Suprapubic skin (tissue), 4 donors: Measurements from ENCODE around the gene GMDS. TPM values are rescaled to one million over a fixed set of nuclear protein-coding genes. Genes with fewer than 3 reads are reported as not detected.

Source experiments
- DNase-seq, 2 donors: peaks; one replicate each; pipeline ENCODE4 v3.0.0-alpha.2; 2019; ENCODE audit warnings: low spot score in 2 of 2
- H3K27ac ChIP-seq: fragments of 200-600 bp; sonication (generic); one replicate; pipeline ENCODE4 v1.5.1; 2019
- H3K27me3 ChIP-seq: fragments of 200-600 bp; sonication (generic); one replicate; pipeline ENCODE4 v1.5.1; 2019
- H3K36me3 ChIP-seq: fragments of 200-600 bp; sonication (generic); one replicate; pipeline ENCODE4 v1.5.1; 2019
- H3K4me1 ChIP-seq: fragments of 200-600 bp; sonication (generic); one replicate; pipeline ENCODE4 v1.5.1; 2019
- H3K4me3 ChIP-seq: fragments of 200-600 bp; sonication (generic); one replicate; pipeline ENCODE4 v1.5.1; 2019; ENCODE audit warnings: mild to moderate bottlenecking
- H3K9me3 ChIP-seq: fragments of 200-600 bp; sonication (generic); one replicate; pipeline ENCODE4 v1.5.1; 2019
- CTCF ChIP-seq, 2 donors: fragments of 200-600 bp in 1 of 2; fragments of 450-650 bp in 1 of 2; sonication (generic) in 1 of 2; IDR thresholded peaks; one replicate each; pipeline ENCODE4 v1.5.1; 2016 to 2019; ENCODE audit warnings: antibody characterized with exemption in 2 of 2, mild to moderate bottlenecking in 1 of 2, moderate library complexity in 1 of 2
- EP300 ChIP-seq: sonication (generic); formaldehyde crosslinking; IDR thresholded peaks from one replicate; pipeline ENCODE4 v1.6.1; 2017; ENCODE audit warnings: antibody characterized with exemption
- POLR2A ChIP-seq, 2 donors: fragments of 450-650 bp; IDR thresholded peaks; one replicate each; pipeline ENCODE4 v1.6.1; 2017; ENCODE audit warnings: antibody characterized with exemption in 2 of 2, mild to moderate bottlenecking in 2 of 2, moderate library complexity in 2 of 2
- POLR2AphosphoS5 ChIP-seq, 3 donors: sonication (generic); formaldehyde crosslinking; IDR thresholded peaks; one replicate each; pipeline ENCODE4 v1.6.1; 2017; ENCODE audit warnings: antibody characterized with exemption in 3 of 3
- WGBS: methylation state at CpG from one replicate; pipeline ENCODE4 v1.1.5; 2018; 5-methylcytosine and 5-hydroxymethylcytosine counted together
- total RNA-seq, 4 donors: library from RNA; depleted of rRNA; stranded (reverse); fragments of >200 nt; gene quantifications; one replicate each; pipeline ENCODE4 v1.1.0, GENCODE V29; 2016

GMDS gene
- total RNA-seq, 4 donors from 2014 or later: 11.7 to 19.3 (median 13.2) TPM

GRCh38 chr6:2140438-2141128 lies 104.8 kb downstream of the GMDS start:
- 83% methylated on average over 6 of the region's 6 CpGs for WGBS
- DNase-seq: no peak
- Histone ChIP-seq H3K9me3 (no peaks in the 10 kb centered on the region), H3K4me1 (peaks cover 3% of the 10 kb centered on the region), H3K4me3 (no peak overlapping the region), H3K36me3 (no peaks in the 10 kb centered on the region), H3K27ac (no peak overlapping the region), H3K27me3 (no peaks in the 10 kb centered on the region)
- TF ChIP-seq CTCF (IDR thresholded peaks at IDR 0.05) (no peak), POLR2AphosphoS5 (IDR thresholded peaks at IDR 0.05) (no peak), POLR2A (IDR thresholded peaks at IDR 0.05) (no peak), EP300 (no peak)

- no peak overlapping the region for H3K4me3 ChIP-seq
- TF ChIP-seq EP300 (no peak), CTCF (IDR thresholded peaks at IDR 0.05) (no peak), POLR2A (IDR thresholded peaks at IDR 0.05) (no peak), POLR2AphosphoS5 (IDR thresholded peaks at IDR 0.05) (no peak)
- H3K9me3 ChIP-seq: no peaks in the 10 kb centered on the region
- H3K27ac ChIP-seq: no peak overlapping the region
- 94% methylated on average over 2 of the region's 2 CpGs for WGBS
- H3K4me1 ChIP-seq: peaks cover 19% of the 10 kb centered on the region
- no peaks in the 10 kb centered on the region for H3K27me3 ChIP-seq
- no peaks in the 10 kb centered on the region for H3K36me3 ChIP-seq
- DNase-seq: no peak
Measured at GRCh38 chr6:2135401-2135800, 110.0 kb downstream of the GMDS start.

GRCh38 chr6:2134554-2134953 lies 110.9 kb downstream of the GMDS start:
- Histone ChIP-seq H3K27ac (no peak overlapping the region), H3K36me3 (no peaks in the 10 kb centered on the region), H3K9me3 (no peaks in the 10 kb centered on the region), H3K4me1 (peaks cover 19% of the 10 kb centered on the region), H3K27me3 (no peaks in the 10 kb centered on the region), H3K4me3 (no peak overlapping the region)
- no peak for DNase-seq
- no peak for TF ChIP-seq POLR2A (IDR thresholded peaks at IDR 0.05)
- TF ChIP-seq EP300: no peak
- TF ChIP-seq POLR2AphosphoS5 (IDR thresholded peaks at IDR 0.05): no peak
- no peak for TF ChIP-seq CTCF (IDR thresholded peaks at IDR 0.05)

GRCh38 chr6:2133716-2134310 lies 111.6 kb downstream of the GMDS start:
- H3K27me3 ChIP-seq: no peaks in the 10 kb centered on the region
- 69% methylated on average over 7 of the region's 7 CpGs for whole genome bisulfite sequencing
- peak overlapping the region; percentile 21 for H3K27ac ChIP-seq
- TF ChIP-seq CTCF (IDR thresholded peaks at IDR 0.05) (no peak), EP300 (no peak), POLR2A (IDR thresholded peaks at IDR 0.05) (no peak), POLR2AphosphoS5 (IDR thresholded peaks at IDR 0.05) (no peak)
- no peaks in the 10 kb centered on the region for H3K36me3 ChIP-seq
- no peak overlapping the region for H3K4me3 ChIP-seq
- no peaks in the 10 kb centered on the region for H3K9me3 ChIP-seq
- H3K4me1 ChIP-seq: peaks cover 19% of the 10 kb centered on the region
- DNase-seq: no peak

GRCh38 chr6:2132916-2133315 lies 112.5 kb downstream of the GMDS start:
- DNase-seq: no peak
- H3K27ac ChIP-seq: no peak overlapping the region
- H3K9me3 ChIP-seq: no peaks in the 10 kb centered on the region
- TF ChIP-seq EP300 (no peak), POLR2AphosphoS5 (IDR thresholded peaks at IDR 0.05) (no peak), CTCF (IDR thresholded peaks at IDR 0.05) (no peak), POLR2A (IDR thresholded peaks at IDR 0.05) (no peak)
- H3K27me3 ChIP-seq: no peaks in the 10 kb centered on the region
- H3K4me1 ChIP-seq: peaks cover 19% of the 10 kb centered on the region
- H3K36me3 ChIP-seq: no peaks in the 10 kb centered on the region
- 77% methylated on average over 1 of the region's 1 CpG for WGBS
- no peak overlapping the region for H3K4me3 ChIP-seq
